IPS-18c (cell line): ENCODE data around the gene LPAR1.
A peak's percentile ranks its signal among the peaks of the same experiment; 100 is the strongest.

ENCODE experiments used
- H3K4me3 ChIP-seq: 2 replicates; pipeline ENCODE4 v1.7.0; 2013; ENCODE audit warnings: low read depth, mild to moderate bottlenecking, low read length, moderate library complexity; ENCODE audit not compliant: insufficient read depth
- H3K9me3 ChIP-seq: one replicate; pipeline ENCODE4 v1.6.1; 2013; ENCODE audit warnings: mild to moderate bottlenecking, low read length, moderate library complexity; ENCODE audit not compliant: control insufficient read depth, insufficient read depth

Gene LPAR1

GRCh38 chr9:111041902-111042301 is 3.6 kb upstream of the LPAR1 start:
- Histone ChIP-seq H3K4me3 (no peak overlapping the region), H3K9me3 (peaks cover 2% of the 10 kb centered on the region)

- no peak overlapping the region for H3K4me3 ChIP-seq
- H3K9me3 ChIP-seq = peaks cover 2% of the 10 kb centered on the region
These were observed 2.2 kb upstream of the LPAR1 start for GRCh38 chr9:111040494-111040893.

- Histone ChIP-seq H3K4me3 (peak overlapping the region; percentile 69; the same call in 1 of the 2 replicates), H3K9me3 (no peaks in the 10 kb centered on the region)
These were observed 1.1 kb upstream of the LPAR1 start for GRCh38 chr9:111039231-111039906.

- peak overlapping the region; percentile 69 for H3K4me3 ChIP-seq
These were observed 451 bp downstream of the LPAR1 start for GRCh38 chr9:111037708-111038330.

DNA sequence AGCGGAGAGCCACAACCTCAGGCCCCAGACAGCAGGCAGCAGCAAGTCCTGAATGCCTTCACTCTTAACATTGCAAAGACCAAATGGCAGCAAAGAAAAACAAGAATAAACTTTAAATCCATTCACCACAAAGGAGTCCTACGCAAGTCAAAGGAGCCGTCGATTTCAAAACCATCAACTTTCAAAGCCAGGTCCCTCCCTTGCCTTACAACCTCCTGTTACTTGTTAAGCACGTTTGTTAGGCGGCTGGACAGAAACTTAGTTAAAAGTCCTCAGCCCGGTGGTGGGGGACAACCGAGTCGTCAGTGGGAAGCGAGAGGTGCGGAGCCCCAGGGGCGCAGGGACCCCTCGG is 938 bp downstream of the LPAR1 start:
- Histone ChIP-seq H3K9me3 (no peaks in the 10 kb centered on the region), H3K4me3 (peak overlapping the region; percentile 65)

More at GRCh38 chr9:111037708-111038330, 451 bp downstream of the LPAR1 start:
- no peaks in the 10 kb centered on the region for H3K9me3 ChIP-seq

DNA sequence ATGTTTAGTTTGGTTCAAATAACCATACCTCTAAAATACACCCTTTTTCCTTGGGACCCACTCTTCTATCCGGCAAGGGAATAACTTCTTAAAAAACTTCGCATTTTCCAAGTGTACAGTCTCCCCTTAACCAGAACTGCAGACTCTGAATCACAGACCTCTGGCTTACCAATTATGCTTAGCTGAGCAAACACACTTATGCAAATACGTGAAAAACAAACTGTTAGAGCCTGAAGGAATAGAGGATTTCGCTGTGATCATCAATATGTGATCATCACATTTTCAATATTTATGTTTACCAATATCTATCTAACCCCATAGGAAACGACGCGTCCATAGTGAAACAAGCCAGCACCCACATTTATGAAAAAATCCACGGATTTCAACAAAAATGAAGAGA is 1.3 kb downstream of the LPAR1 start:
- Histone ChIP-seq H3K4me3 (peak overlapping the region; percentile 65; the same call in 1 of the 2 replicates), H3K9me3 (no peaks in the 10 kb centered on the region)

DNA sequence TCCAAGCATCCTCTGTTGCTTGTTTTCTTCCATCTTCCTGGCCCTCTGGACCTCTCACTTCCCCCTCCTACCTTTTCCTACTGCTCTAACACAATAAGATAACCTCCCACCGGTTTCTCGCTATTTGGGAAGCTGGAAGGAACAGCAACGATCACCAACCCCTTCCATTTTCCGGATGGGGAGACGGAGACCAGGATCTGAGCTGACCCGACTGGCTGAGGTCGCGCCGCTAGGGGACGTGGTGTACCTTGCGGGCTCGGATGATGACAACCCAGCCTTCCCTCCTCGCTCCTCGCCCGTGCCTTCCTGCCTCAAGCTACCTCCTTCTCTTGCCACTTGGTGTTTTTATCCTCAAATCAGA is 1.9 kb downstream of the LPAR1 start:
- peak overlapping the region; percentile 65; the same call in 1 of the 2 replicates for H3K4me3 ChIP-seq
- no peaks in the 10 kb centered on the region for H3K9me3 ChIP-seq

DNA sequence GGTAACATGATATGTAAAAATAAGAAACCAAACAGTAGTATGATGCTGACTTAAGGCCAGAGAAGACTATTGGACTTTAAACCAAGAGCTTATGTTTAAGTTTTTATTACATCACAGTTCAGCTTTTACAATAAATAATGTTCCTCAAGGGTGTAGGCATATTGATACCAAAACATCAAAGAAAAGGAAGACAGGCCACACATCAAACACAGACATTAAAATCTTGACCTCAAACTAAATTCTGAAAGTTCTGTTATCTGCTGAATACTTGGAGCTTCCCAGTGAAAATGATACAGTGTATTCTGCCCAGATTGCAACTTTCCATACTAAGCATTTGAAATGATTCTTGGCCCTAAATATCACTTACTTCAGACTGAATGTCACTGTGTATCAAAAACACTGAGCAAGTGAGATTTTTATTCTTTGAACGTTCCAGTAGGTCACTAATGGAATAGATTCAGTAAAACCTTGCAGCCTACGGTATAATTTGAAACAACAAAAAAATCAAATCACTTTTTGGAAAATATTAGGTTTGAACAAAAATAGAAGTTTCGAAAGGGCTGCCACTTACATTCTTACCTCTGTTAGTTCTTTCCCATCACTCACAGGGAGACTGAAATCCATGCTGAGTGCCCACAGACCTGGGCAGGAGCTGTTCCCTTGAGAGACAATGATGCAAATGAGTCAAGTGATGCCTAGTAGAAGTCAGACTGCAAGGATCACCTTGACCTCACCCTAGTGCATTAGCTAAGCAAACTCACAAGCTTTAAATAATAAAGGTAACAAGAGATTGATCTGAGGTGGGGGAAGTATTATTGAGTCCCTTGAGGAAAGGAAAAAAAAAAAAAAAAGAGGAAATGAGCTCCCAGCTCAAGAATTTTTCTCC is 2.5 kb downstream of the LPAR1 start:
- H3K9me3 ChIP-seq = no peaks in the 10 kb centered on the region
- peak overlapping the region; percentile 65; the same call in 1 of the 2 replicates for H3K4me3 ChIP-seq

GRCh38 chr9:111034898-111035539 is 3.3 kb downstream of the LPAR1 start:
- H3K4me3 ChIP-seq = no peak overlapping the region

DNA sequence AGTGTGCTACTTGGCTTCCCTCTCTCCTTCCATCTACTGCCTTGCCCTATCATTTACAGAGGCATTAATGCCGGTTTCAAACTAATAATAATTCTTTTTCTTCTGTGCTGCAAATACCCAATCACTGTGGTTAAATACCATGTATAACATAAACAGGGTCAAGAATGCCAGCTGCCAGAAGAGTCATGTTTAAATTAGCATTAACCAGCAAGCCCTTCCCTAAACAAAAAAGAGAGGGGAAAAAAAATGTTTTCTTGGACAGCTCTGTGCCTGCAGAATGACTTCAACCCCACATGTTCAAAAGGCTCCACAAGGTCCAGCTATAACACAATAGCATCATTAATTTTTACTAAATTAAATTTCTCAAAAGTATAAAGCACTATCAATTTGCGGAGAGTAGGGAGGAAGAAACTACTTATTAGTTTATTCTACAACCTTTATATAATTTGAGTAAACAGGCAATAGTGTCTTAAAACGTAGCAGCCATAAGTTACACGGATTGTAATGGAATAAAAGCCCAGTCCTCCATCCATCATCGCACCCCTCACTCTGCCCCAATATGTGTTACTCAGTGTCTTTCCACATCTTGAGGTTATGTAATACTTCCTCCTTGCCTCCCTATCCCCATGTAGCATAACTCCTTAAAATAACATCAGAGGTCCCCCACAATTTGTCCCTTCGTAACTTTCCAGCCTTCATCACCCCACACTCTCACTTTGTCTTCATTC is 3.9 kb downstream of the LPAR1 start:
- H3K4me3 ChIP-seq = no peak overlapping the region

More at GRCh38 chr9:111034898-111035539, 3.3 kb downstream of the LPAR1 start:
- no peaks in the 10 kb centered on the region for H3K9me3 ChIP-seq

GRCh38 chr9:111030492-111030891 is 7.8 kb downstream of the LPAR1 start:
- Histone ChIP-seq H3K4me3 (no peak overlapping the region), H3K9me3 (no peaks in the 10 kb centered on the region)

More for the DNA sequence above, 3.9 kb downstream of the LPAR1 start:
- no peaks in the 10 kb centered on the region for H3K9me3 ChIP-seq

- H3K4me3 ChIP-seq = no peak overlapping the region
- H3K9me3 ChIP-seq = no peaks in the 10 kb centered on the region
These were observed 9.0 kb downstream of the LPAR1 start for GRCh38 chr9:111029260-111029659.

DNA sequence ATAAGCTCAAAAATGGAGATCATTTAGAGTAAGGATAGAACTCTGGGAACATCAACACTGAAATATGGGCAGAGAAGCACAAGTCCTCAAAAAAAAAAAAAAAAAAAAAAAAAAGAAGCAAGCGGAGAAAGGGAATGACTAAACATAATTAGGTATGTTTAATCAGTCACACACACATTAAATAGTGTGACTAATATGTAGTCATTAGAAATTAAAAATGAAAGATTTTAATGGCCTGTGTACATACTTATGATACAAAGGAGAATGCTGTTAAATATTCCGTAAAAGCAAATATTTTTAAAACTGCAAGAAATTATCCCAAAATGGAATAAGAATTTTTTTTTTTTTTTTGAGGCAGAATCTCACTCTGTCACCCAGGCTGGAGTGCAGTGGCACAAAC is 10.5 kb downstream of the LPAR1 start:
- Histone ChIP-seq H3K9me3 (no peaks in the 10 kb centered on the region), H3K4me3 (no peak overlapping the region)

DNA sequence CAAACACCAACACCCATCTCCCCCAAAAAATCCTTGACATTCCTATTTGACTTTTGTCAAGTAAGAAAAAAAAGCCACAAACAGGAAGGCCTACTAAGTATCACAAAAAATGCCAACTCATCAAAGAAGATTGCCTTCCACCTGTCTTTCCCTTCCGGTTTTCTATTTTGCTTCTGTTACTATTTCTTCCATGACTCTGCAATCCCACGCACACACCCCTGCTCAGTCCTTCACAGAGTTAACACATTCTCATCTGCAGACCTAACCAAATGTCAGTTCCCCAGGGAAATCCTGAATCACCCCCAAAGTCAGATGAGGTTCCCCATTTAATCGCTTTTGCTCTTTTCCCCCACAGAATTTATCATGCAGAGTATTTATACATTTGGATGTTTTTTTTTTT is 15.1 kb downstream of the LPAR1 start:
- H3K9me3 ChIP-seq = no peaks in the 10 kb centered on the region
- no peak overlapping the region for H3K4me3 ChIP-seq

DNA sequence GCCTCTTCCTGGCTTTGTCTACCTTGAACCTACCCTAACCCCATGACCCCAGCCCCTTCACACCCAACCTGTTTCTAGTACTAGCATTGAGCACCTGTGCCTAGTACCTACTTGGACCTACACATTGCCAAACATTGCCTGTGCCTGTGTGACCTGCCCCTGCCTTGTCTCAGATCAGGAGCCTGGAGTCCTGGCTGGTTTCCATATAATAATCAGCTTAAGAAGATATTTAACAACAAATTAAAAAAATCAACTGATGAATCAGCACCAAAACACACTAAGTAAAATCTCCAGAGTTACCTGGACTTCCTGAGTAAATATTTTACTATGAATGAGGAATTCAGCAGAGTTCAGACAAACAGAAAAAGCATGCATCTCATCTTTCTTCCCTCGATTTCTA is 17.7 kb downstream of the LPAR1 start:
- Histone ChIP-seq H3K4me3 (no peak overlapping the region), H3K9me3 (no peaks in the 10 kb centered on the region)

- Histone ChIP-seq H3K4me3 (no peak overlapping the region), H3K9me3 (no peaks in the 10 kb centered on the region)
These were observed 21.7 kb downstream of the LPAR1 start for GRCh38 chr9:111016426-111017045.
